HG02610 (cell line): ENCODE data around the gene CDK5RAP2.
"Not testable (repeated sequence)": the region's sequence is repeated elsewhere in the genome, so short reads cannot be mapped to it uniquely, and the experiment has no call there.

Experiments
- ATAC-seq: cut with Tn5 transposase; IDR thresholded peaks from one replicate; pipeline ENCODE4 v1.9.1; 2021; ENCODE audit warnings: mild to moderate bottlenecking, moderate library complexity; ENCODE audit not compliant: unreplicated experiment

Gene CDK5RAP2

GRCh38 chr9:120477534-120478001 lies 102.4 kb downstream of the CDK5RAP2 start:
- ATAC-seq: no peak

- ATAC-seq: no peak
Measured at GRCh38 chr9:120475341-120475740, 104.6 kb downstream of the CDK5RAP2 start.

- peak; percentile 75 for ATAC-seq
Measured at GRCh38 chr9:120474591-120475243, 105.2 kb downstream of the CDK5RAP2 start.

- no peak for ATAC-seq
Measured at GRCh38 chr9:120473608-120474007, 106.4 kb downstream of the CDK5RAP2 start.

- ATAC-seq: no peak
Measured at GRCh38 chr9:120465685-120466407, 114.1 kb downstream of the CDK5RAP2 start.

- no peak for ATAC-seq
Measured at GRCh38 chr9:120464887-120465421, 115.0 kb downstream of the CDK5RAP2 start.

- no peak for ATAC-seq
Measured at GRCh38 chr9:120464176-120464886, 115.6 kb downstream of the CDK5RAP2 start.

GRCh38 chr9:120463765-120464164 lies 116.2 kb downstream of the CDK5RAP2 start:
- no peak for ATAC-seq

GRCh38 chr9:120461677-120462076 lies 118.3 kb downstream of the CDK5RAP2 start:
- not testable (repeated sequence) for ATAC-seq

GRCh38 chr9:120456218-120456617 lies 123.7 kb downstream of the CDK5RAP2 start:
- no peak for ATAC-seq

GRCh38 chr9:120454467-120454866 lies 125.5 kb downstream of the CDK5RAP2 start:
- ATAC-seq: no peak

- no peak for ATAC-seq
Measured at GRCh38 chr9:120453792-120454191, 126.2 kb downstream of the CDK5RAP2 start.

GRCh38 chr9:120452631-120453030 lies 127.3 kb downstream of the CDK5RAP2 start:
- no peak for ATAC-seq

GRCh38 chr9:120450916-120451315 lies 129.1 kb downstream of the CDK5RAP2 start:
- ATAC-seq: no peak

- no peak for ATAC-seq
Measured at GRCh38 chr9:120449566-120449965, 130.4 kb downstream of the CDK5RAP2 start.

- no peak for ATAC-seq
Measured at GRCh38 chr9:120447959-120448500, 131.9 kb downstream of the CDK5RAP2 start.

GRCh38 chr9:120446671-120447070 lies 133.3 kb downstream of the CDK5RAP2 start:
- no peak for ATAC-seq

GRCh38 chr9:120443976-120444375 lies 136.0 kb downstream of the CDK5RAP2 start:
- no peak for ATAC-seq

- no peak for ATAC-seq
Measured at GRCh38 chr9:120443489-120443888, 136.5 kb downstream of the CDK5RAP2 start.

- no peak for ATAC-seq
Measured at GRCh38 chr9:120442308-120442995, 137.5 kb downstream of the CDK5RAP2 start.
